ENCODE results near the gene CBFA2T2.

DNA sequence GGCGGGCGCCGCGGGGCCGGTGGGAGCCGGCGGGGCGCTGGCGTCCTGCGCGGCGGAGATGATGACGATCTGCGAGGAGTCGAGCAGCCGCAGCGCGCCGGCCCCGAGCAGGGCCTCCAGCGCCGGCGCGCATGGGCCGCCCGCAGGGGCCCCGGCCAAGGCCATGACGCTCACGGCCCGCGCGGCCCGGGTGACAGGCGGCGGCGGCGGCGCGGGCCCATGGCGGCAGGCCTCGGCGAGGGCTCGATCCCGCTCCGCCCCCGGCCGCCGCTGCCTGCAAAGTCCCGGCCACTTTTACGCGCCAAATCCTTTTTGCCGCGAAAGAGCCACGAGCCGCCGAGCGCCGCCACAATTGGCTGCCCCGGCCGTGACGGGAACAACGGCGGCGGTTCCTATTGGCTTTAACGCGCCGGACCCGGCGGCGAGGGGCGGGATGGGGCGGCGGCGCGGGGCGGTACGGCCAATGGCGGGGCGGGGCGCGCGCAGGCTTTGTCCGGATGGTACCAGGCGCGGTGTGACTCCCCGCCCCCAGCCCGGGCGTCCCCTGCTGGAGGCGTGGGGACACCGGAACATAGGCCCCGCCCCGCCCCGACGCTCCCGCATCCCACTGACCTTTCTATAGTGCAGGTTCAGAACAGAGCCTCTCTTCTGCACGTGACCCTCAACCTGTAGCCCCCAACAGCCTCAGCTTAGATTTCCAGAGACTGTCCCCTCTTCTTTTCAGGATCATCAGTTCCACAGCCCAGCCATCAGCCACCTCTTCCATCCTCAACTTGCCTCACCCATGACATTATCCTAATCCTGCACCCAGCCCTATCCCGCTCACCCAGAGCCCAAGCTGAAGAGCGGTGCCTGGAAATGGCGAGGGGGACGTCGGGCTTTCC lies 196.4 kb downstream of the CBFA2T2 start, which contains the start of gene E2F1:
- TF ChIP-seq POLR2A (IDR thresholded peaks at IDR 0.05; ENCODE audit: low read depth, low read length) (no peak), EZH2 (IDR thresholded peaks at IDR 0.05; ENCODE audit: borderline replicate concordance, low read depth, low read length, severe bottlenecking) (no peak), POLR2AphosphoS5 (IDR thresholded peaks at IDR 0.05; ENCODE audit: insufficient read depth, low read depth, low read length) (peak; percentile 31), JUN (IDR thresholded peaks at IDR 0.05; ENCODE audit: borderline replicate concordance, insufficient read depth, insufficient read length, low read depth) (no peak), MAX (IDR thresholded peaks at IDR 0.05; ENCODE audit: insufficient read depth, insufficient read length) (no peak), FOS (IDR thresholded peaks at IDR 0.05; ENCODE audit: borderline replicate concordance, insufficient read depth, low read length) (no peak)
- TF ChIP-seq, protein P1, sequence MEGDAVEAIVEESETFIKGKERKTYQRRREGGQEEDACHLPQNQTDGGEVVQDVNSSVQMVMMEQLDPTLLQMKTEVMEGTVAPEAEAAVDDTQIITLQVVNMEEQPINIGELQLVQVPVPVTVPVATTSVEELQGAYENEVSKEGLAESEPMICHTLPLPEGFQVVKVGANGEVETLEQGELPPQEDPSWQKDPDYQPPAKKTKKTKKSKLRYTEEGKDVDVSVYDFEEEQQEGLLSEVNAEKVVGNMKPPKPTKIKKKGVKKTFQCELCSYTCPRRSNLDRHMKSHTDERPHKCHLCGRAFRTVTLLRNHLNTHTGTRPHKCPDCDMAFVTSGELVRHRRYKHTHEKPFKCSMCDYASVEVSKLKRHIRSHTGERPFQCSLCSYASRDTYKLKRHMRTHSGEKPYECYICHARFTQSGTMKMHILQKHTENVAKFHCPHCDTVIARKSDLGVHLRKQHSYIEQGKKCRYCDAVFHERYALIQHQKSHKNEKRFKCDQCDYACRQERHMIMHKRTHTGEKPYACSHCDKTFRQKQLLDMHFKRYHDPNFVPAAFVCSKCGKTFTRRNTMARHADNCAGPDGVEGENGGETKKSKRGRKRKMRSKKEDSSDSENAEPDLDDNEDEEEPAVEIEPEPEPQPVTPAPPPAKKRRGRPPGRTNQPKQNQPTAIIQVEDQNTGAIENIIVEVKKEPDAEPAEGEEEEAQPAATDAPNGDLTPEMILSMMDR (IDR thresholded peaks at IDR 0.05; ENCODE audit: extremely low read depth in 1 of 2, insufficient read depth in 1 of 2, low read depth in 1 of 2, low read length in 2 of 2) = peak in 1 of 2 donors; percentile 30
